Measurements from ENCODE around the gene SARS1.
"Not testable (repeated sequence)": the region's sequence is repeated elsewhere in the genome, so short reads cannot be mapped to it uniquely, and the experiment has no call there.

SARS1 gene

GRCh38 chr1:109193653-109194590 lies 19.8 kb upstream of the SARS1 start:
- peak; percentile 39 for DNase-seq (ENCODE audit: low spot score)

GRCh38 chr1:109197158-109198042 lies 16.3 kb upstream of the SARS1 start:
- peak; percentile 69 for DNase-seq (ENCODE audit: low spot score)

- peak; percentile 36 for DNase-seq (ENCODE audit: low spot score)
Observed at GRCh38 chr1:109198043-109198695, 15.5 kb upstream of the SARS1 start.

GRCh38 chr1:109198745-109199144 lies 15.0 kb upstream of the SARS1 start:
- DNase-seq (ENCODE audit: low spot score): no peak

GRCh38 chr1:109199710-109200109 lies 14.0 kb upstream of the SARS1 start:
- no peak for DNase-seq (ENCODE audit: low spot score)

GRCh38 chr1:109201123-109201703 lies 12.5 kb upstream of the SARS1 start:
- peak; percentile 69 for DNase-seq (ENCODE audit: low spot score)

GRCh38 chr1:109204484-109204883 lies 9.2 kb upstream of the SARS1 start:
- DNase-seq (ENCODE audit: low spot score): no peak

- DNase-seq (ENCODE audit: low spot score): no peak
Observed at GRCh38 chr1:109206339-109206738, 7.4 kb upstream of the SARS1 start.

GRCh38 chr1:109207467-109208103 lies 6.1 kb upstream of the SARS1 start:
- DNase-seq (ENCODE audit: low spot score): no peak

GRCh38 chr1:109208394-109208793 lies 5.3 kb upstream of the SARS1 start:
- peak; percentile 29 for DNase-seq (ENCODE audit: low spot score)

- peak; percentile 25 for DNase-seq (ENCODE audit: low spot score)
Observed at GRCh38 chr1:109208836-109209463, 4.8 kb upstream of the SARS1 start.

- no peak for DNase-seq (ENCODE audit: low spot score)
Observed at GRCh38 chr1:109210058-109210457, 3.7 kb upstream of the SARS1 start.

GRCh38 chr1:109213345-109213823 lies 334 bp upstream of the SARS1 start:
- DNase-seq (ENCODE audit: low spot score): no peak

- peak; percentile 97 for DNase-seq (ENCODE audit: low spot score)
Observed at GRCh38 chr1:109214695-109215623, 1.2 kb downstream of the SARS1 start.

GRCh38 chr1:109216662-109217061 lies 2.9 kb downstream of the SARS1 start:
- DNase-seq (ENCODE audit: low spot score): no peak

- DNase-seq (ENCODE audit: low spot score): no peak
Observed at GRCh38 chr1:109218516-109218915, 4.8 kb downstream of the SARS1 start.

- DNase-seq (ENCODE audit: low spot score): not testable (repeated sequence)
Observed at GRCh38 chr1:109221201-109221600, 7.5 kb downstream of the SARS1 start.

GRCh38 chr1:109225308-109225707 lies 11.6 kb downstream of the SARS1 start:
- DNase-seq (ENCODE audit: low spot score): no peak

GRCh38 chr1:109225711-109226445 lies 12.2 kb downstream of the SARS1 start:
- no peak for DNase-seq (ENCODE audit: low spot score)

All from SW480 (cell line).